HG02938 (cell line): ENCODE data around the gene U2AF2.

Experiments used
- ATAC-seq: cut with Tn5 transposase; IDR thresholded peaks from one replicate; pipeline ENCODE4 v1.9.1; 2021; ENCODE audit warnings: mild to moderate bottlenecking, moderate library complexity; ENCODE audit not compliant: unreplicated experiment

Gene U2AF2

DNA sequence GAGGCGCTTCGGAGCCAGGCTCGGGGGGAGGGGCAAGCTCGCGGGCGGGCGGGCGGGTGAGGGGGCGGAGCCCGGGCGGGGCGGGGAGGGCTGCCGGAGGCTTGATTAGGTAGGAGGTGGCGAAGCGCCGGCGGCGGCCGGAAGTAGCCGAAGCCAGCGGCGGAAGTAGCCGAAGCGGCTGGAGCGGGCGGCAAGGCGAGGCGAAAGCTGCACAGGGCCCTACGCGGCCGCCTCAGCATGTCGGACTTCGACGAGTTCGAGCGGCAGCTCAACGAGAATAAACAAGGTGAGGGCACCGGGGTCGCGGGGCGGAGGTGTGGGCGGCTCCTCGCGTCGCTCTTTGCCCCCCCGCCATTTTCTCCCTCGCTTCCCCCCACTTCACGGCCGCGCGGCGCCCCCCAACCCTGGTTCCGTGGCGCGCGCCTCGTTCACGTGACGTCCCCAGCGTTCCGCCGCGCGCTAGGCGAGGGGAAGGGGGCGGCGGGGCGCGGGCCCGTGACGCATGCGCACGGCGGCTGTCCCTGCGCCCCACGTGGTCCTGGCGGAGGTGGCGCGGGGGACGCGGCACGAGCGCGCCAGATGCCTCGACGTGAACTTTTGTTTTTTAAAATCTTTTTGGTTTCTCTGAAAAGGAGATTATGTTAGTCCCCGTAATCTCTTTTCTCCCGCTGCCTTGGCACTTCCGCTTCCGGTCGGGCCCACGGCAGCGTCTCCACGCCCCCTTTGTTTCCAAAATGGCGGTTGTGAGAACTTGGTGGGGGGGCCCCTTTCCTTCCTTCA is at the start of gene U2AF2:
Gene U2AF2, plus strand, starts transcription at position 168 of the 780 bp plus-strand sequence. Its CDS starts 70 bp downstream, at position 238.
- ATAC-seq, result peak; percentile 17

DNA sequence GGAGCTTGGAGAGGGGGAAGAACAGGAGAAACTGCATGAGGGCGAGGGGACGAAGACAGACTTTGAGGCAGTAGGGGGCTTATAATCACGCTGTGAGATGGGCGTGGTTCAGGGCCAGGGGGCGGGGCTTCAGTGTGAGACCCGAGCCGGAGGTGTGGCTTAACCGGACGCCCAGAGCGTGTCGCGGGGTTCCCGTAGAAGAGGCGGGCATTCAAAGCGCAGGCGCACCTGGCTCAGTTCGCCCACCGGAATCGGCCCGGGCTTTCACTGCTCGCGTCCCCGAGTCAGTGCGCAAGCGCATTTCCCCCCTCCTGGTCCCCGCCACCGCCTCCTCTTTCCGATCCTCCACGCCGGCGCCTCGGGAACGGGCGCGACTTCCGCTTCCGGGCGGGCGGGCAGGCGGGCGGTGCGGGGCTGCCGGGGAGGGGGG is 49.6 kb upstream of the U2AF2 start:
- ATAC-seq, result peak; percentile 68

DNA sequence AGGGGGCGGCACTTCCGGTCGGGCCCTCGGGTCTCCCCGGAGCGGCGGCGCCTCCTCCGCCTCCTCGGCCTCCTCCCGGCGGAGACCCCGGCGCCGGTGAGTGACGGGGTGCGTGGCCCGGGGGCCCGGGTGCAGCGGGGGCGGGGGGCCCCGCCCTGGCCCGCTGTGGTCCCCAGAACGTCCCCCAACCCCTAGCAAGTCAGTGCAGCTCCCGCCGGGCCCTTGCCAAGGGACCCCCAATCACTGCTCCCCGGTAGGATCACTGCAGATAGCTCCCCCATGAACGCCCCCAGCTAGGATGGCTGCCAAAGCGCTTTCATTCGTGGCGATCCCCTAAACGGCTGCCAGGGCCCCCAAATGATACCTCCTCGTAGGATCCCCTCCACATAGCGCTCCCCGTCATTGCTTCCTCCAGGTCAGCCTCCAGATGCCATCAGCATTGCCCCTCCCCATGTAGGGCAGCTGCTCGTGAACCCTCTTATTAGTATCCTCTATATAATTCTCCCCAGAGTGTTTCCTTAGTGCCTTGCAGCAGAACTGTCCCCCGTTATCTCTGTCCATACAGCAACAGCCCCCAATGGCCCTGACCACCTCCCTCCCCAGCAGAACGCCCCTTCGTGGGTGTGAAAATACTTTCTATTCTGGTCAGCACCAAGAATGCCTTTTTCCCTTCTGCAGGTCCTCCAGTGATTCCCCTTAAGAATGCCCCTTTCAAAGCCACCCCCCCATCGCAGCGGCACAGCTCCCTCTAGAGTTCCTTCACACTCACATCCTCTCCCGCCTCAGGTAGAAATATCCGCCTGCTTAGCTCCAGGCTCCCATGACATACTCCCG is 49.0 kb upstream of the U2AF2 start, which contains the start of gene ZNF865:
Gene ZNF865, plus strand, starts transcription at position 11 of the 834 bp plus-strand sequence. CDS start 7,972 bp downstream, outside the sequence.
- ATAC-seq, result no peak

DNA sequence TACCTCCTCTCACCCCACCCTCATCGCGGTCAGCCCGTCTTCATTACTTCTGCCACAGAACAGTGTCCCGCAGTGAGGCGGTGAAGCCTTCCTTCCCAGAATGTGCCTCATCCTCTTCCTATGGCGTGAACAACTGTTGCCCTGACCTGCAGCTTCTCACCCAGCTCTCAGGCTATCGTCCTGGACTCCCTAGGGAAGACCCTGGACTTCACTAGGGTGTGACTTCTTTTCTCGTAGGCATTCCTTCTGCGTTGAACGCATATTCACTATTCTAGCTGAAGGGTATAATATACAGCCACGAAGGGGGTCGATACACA is 48.4 kb upstream of the U2AF2 start:
- no peak for ATAC-seq

DNA sequence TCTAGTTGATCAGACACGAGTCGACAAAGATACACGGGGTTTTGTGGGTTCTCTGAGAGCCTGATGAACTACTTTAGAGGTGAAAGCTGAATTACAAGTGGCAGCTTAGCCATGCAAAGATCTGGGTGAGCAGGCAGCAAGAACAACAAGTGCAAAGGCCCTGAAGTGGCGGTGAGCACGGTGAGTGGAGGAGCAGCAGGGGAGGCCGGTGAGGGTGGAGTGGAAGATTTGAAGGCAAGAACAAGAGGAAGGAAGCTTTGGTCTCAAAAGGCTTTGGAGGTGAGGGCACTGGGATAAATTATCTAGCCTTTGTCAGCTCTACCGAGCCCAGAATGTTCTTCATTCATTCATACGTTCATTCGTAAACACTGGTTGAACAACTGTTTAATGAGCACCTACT is 48.0 kb upstream of the U2AF2 start:
- ATAC-seq, result no peak

DNA sequence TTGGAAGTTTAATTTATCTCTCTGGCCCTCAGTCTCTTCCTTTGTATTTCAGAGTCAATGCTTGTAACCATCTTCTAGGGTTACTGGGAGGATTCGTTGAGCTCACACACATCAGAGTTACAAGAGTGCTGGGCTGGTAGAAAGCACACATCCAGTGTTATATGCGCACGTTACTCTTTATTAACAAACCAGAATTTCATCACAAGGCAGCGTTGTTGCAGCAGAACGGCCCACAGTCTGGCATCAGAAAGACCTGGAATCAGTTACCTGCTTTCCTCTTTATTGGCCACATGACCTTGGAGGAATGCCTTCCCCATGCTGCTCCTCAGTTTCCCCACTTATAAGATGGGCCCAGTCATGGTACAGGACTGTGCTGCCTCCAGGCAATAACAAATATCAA is 45.5 kb upstream of the U2AF2 start:
- no peak for ATAC-seq

DNA sequence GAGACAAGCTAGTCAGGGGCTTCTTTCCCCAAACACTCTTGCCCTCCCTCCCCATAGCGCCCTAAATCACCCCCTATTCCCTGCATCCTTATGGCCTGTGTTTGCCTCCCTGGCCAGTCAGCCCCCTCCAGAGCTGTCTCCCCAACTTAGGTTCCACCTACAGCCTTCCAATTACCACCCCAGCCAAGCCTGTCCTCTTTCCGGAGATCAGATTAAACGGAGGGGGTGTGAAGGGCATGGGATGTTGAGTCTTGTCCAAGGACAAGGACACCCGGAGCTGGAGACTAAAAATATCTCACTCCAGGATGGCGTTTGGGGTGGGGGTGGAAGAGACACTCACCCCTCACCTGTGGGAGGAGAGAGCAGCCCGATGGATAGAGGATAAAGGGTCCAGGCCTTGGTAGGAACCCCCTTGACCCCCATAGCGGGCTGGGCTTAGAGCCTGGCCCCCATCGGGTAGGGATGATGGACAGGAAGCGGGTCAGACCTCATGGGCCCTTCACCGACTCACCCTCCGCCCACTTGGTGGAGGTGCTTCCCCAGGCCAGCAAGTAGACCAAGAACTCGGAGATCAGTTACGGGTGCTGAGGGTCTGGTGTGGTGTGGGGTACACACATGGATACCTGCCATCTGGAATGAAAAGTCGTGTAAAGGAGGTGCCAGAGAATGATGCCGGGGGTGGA is 43.4 kb upstream of the U2AF2 start:
- ATAC-seq, result no peak

DNA sequence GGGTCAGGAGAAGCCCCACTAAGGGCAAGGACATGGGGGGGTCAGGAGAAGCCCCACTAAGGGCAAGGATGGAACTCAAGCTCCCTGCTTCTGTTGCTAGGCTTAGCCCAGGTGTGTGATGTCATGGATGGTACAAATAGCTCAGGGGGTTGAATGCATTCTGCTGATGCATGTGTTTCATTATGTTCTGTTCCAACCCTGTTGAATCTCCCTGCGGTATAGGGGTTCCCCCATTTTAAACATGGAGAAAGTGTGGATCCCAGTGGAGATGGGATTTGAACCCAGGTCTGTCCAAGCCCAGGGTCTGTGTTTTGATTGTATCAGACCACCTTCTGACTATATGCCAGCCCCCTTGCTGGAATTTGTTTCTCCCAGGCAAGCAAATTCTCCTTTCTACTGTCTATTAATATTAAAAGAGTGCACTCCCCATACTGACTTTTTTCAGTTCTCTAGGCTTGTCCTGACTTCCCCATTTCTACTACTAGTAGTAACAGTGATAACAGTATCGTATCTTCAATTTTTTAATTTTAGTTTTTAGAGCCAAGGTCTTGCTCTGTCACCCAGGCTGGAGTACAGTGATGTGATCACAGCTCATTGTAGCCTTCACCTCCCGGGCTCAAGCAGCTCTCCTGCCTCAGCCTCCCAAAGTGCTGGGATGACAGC is 42.7 kb upstream of the U2AF2 start:
- no peak for ATAC-seq

DNA sequence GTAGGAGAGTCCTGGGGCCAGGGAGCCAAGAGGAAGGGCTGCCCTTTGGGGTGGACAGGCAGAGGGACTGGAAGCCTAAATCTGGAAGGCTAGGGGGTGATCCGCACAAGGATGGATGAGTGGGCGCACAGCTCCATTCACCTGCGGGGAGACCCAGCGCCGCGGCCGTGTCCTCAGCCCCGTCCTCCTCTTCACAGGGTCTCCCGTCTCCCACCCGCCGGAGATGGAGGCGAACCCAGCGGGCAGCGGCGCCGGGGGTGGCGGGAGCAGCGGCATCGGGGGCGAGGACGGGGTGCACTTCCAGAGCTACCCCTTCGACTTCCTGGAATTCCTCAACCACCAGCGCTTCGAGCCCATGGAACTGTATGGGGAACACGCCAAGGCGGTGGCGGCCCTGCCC is 41.4 kb upstream of the U2AF2 start:
- ATAC-seq, result no peak

DNA sequence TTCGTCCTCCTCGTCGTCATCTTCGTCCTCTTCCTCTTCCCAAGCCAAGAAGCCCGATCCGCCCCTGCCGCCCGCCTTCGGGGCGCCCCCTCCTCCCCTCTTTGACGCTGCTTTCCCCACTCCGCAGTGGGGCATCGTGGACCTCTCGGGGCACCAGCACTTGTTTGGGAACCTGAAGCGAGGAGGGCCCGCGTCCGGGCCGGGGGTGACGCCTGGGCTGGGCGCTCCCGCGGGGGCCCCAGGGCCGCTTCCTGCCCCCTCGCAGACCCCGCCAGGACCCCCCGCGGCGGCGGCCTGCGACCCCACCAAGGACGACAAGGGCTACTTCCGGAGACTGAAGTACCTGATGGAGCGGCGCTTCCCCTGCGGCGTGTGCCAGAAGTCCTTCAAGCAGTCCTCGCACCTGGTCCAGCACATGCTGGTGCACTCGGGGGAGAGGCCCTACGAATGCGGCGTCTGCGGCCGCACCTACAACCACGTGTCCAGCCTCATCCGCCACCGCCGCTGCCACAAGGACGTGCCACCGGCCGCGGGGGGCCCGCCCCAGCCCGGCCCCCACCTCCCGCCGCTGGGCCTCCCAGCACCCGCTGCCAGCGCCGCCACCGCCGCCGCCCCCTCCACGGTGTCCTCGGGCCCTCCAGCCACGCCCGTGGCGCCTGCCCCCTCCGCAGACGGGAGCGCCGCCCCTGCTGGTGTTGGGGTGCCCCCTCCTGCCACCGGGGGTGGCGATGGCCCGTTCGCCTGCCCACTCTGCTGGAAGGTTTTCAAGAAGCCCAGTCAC is 40.7 kb upstream of the U2AF2 start:
- no peak for ATAC-seq

DNA sequence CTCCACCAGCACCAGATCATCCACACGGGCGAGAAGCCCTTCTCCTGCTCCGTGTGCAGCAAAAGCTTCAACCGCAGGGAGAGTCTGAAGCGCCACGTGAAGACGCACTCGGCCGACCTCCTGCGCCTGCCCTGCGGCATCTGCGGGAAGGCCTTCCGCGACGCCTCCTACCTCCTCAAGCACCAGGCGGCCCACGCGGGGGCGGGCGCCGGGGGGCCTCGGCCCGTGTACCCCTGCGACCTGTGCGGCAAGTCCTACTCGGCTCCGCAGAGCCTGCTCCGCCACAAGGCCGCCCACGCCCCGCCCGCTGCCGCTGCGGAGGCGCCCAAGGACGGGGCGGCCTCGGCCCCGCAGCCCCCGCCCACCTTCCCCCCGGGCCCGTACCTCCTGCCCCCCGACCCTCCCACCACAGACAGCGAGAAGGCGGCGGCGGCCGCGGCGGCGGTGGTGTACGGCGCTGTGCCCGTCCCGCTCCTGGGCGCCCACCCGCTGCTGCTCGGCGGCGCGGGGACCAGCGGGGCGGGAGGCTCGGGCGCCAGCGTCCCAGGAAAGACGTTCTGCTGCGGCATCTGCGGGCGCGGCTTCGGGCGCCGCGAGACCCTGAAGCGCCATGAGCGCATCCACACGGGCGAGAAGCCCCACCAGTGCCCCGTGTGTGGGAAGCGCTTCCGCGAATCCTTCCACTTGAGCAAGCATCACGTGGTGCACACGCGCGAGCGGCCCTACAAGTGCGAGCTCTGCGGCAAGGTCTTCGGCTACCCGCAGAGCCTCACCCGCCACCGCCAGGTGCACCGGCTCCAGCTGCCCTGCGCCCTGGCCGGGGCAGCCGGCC is 39.9 kb upstream of the U2AF2 start:
- ATAC-seq, result no peak

DNA sequence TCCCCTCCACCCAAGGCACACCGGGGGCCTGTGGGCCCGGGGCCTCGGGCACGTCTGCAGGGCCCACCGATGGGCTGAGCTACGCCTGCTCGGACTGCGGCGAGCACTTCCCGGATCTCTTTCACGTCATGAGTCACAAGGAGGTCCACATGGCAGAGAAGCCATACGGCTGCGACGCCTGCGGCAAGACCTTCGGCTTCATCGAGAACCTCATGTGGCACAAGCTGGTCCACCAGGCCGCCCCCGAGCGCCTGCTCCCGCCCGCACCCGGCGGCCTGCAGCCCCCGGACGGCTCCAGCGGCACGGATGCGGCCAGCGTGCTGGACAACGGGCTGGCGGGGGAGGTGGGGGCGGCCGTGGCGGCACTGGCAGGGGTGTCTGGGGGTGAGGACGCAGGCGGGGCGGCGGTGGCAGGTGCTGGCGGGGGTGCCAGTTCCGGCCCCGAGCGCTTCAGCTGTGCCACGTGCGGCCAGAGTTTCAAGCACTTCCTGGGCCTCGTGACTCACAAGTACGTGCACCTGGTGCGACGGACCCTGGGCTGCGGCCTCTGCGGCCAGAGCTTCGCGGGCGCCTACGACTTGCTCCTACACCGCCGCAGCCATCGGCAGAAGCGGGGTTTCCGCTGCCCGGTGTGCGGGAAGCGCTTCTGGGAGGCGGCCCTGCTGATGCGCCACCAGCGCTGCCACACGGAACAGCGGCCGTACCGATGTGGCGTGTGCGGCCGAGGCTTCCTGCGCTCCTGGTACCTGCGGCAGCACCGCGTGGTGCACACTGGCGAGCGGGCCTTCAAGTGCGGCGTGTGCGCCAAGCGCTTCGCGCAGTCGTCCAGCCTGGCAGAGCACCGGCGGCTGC is 39.1 kb upstream of the U2AF2 start:
- no peak for ATAC-seq

DNA sequence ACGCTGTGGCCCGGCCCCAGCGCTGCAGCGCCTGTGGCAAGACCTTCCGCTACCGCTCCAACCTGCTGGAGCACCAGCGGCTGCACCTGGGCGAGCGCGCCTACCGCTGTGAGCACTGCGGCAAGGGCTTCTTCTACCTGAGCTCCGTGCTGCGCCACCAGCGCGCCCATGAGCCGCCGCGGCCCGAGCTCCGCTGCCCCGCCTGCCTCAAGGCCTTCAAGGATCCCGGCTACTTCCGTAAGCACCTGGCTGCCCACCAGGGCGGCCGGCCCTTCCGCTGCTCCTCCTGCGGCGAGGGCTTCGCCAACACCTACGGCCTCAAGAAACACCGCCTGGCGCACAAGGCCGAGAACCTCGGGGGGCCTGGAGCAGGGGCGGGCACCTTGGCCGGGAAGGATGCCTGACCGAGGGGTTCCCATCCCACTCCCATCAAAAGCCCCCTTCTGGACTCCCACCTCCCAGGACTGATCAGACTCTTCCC is 38.4 kb upstream of the U2AF2 start:
- no peak for ATAC-seq

DNA sequence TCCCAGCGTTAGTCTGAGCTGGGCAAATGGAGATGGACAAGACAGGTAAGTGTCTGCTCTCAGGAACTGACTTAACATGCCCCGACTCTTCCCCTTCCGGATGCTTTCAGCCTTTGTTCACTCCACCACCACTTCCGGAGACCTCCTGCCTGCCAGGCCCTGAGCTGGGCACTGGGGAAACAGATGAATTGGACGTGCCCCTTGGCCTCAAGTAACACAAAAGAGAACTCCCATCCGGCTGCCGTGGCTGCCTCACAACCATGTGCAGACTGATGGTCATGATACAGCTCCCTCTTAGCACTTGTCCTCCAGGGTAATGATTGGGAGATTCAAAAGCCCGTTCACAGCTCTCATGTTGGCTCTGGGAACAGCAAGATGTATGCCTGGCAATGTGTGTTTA is 37.4 kb upstream of the U2AF2 start:
- no peak for ATAC-seq

DNA sequence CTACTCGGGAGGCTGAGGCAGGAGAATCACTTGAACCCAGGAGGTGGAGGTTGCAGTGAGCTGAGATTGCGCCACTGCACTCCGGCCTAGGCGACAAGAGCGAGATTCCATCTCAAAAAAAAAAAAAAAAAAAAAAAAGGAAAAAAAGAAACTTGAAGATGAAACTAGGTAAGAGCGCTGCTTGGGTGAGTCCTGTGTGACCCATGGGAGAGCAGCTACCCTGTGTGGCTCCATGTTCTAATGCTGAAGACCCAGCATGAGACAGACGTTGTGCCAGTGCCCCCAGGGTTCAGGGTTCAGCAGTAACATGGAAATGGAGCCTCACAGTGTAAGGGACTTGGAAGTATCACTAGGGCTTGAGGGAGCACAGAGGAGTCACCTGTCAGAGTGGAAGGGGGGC is 36.4 kb upstream of the U2AF2 start:
- ATAC-seq, result no peak

DNA sequence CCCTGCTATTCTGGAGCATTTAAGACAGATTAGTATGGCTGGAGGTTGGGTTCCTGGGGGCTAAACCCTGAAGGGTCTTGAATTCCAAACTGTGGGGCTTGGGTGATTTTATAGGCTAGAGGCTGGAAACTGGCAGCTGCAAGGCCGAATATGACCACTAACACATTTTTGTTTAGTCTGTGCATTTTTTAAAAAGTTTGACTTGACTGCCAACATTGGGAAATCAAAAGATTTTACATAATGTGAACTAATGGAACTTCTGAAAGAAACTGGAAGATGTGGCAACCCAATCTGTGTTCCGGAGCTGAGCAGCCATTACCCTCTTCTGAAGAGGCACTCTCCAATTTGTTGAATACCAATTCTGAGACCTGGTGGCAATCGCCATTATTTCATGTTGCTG is 35.5 kb upstream of the U2AF2 start:
- ATAC-seq, result no peak

DNA sequence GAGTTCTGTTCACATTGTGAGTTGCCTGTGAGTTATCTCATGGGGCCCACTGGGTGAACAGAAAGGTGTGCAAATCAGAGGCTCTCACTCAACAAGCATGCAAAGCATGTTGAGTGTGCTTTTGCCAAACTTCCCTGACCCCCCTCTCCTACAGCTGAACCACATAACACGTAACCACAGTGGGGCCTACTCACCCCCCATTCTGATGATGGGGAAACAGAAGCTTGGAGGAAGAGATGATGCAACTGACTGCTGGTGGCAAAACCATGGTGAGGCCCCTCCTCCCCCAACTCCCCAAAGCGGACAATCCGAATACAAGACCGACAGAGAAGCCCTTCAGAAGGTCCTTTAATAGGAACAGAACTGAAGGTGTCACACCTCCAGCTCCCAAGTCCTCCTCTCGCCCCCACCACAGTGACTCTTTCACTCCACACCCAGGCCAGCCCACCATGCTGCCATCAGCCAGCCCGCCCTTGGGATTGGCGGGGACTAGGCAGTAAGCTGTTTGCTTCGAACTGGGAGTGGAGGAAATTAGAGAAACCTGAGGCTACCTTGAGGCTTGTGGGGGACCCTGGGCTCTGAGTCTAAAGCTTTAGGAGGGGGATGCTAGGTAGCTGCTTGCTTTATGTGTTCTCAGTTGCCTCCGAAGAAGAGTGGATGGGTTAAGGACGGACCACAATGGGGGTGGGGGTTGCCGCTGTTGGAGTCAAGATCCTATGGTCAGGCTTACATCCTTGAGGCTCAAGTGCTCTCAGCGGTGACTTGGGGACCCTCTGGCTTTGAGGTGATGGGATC is 34.2 kb upstream of the U2AF2 start:
- no peak for ATAC-seq
